Ovary (tissue), 3 donors: Measurements from ENCODE around the gene HSD17B1.

ENCODE experiments used
- EP300 ChIP-seq: sonication (generic); formaldehyde crosslinking; IDR thresholded peaks from one replicate; pipeline ENCODE4 v1.6.1; 2017; ENCODE audit warnings: antibody characterized with exemption
- POLR2A ChIP-seq: fragments of 450-650 bp; IDR thresholded peaks from one replicate; pipeline ENCODE4 v1.6.1; 2017; ENCODE audit warnings: antibody characterized with exemption, mild to moderate bottlenecking, moderate library complexity
- TF ChIP-seq, protein P1 (sequence below), 3 donors: fragments of 450-650 bp in 2 of 3; fragments of 200-600 bp in 1 of 3; IDR thresholded peaks; one replicate each; pipeline versions ENCODE4 v1.5.1 to v1.8.0; 2016 to 2022; ENCODE audit warnings: antibody characterized with exemption in 3 of 3, mild to moderate bottlenecking in 1 of 3
- donor health status: DM: no; HTN: no; CAD: no.

DNA sequence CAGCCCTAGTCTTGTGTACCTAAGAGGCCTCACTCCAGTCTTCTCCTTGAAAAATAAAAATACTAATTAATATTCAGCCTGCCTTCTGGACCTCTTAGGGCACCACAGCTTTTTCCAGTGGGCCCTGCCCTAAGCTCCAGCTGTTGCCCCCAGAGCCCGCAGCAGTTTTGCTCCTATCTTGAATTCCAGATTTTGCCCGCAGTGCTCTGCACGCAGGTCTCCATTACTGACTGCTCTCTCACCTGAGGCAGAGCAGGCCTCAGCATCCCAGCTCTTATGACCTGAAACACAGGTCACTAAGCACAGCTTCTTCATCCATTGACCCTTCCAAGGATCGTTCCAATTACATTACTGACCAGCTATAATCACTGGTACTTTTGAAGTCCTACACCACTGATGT, 45.1 kb upstream of the HSD17B1 start:
- TF ChIP-seq, protein P1, sequence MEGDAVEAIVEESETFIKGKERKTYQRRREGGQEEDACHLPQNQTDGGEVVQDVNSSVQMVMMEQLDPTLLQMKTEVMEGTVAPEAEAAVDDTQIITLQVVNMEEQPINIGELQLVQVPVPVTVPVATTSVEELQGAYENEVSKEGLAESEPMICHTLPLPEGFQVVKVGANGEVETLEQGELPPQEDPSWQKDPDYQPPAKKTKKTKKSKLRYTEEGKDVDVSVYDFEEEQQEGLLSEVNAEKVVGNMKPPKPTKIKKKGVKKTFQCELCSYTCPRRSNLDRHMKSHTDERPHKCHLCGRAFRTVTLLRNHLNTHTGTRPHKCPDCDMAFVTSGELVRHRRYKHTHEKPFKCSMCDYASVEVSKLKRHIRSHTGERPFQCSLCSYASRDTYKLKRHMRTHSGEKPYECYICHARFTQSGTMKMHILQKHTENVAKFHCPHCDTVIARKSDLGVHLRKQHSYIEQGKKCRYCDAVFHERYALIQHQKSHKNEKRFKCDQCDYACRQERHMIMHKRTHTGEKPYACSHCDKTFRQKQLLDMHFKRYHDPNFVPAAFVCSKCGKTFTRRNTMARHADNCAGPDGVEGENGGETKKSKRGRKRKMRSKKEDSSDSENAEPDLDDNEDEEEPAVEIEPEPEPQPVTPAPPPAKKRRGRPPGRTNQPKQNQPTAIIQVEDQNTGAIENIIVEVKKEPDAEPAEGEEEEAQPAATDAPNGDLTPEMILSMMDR (IDR thresholded peaks at IDR 0.05), result no peak
- TF ChIP-seq POLR2A (no peak), EP300 (no peak)
